SU-DHL-6 (cell line): ENCODE data around the gene FAM168B.

Source experiments
- CTCF ChIP-seq: fragments of 200-600 bp; sonication (generic); IDR thresholded peaks from one replicate; pipeline ENCODE4 v1.5.1; 2017; ENCODE audit warnings: antibody characterized with exemption, mild to moderate bottlenecking, low read length, moderate library complexity; ENCODE audit not compliant: insufficient read depth, poor library complexity, severe bottlenecking
- EZH2phosphoT487 ChIP-seq: fragments of 200-600 bp; sonication (generic), shearing (Covaris generic); conservative IDR thresholded peaks from 2 replicates; pipeline ENCODE4 v1.6.1; 2018; ENCODE audit warnings: mild to moderate bottlenecking, antibody characterized with exemption, low read length, moderate library complexity, mixed read lengths

- TF ChIP-seq CTCF (no peak), EZH2phosphoT487 (no peak)
Observed at GRCh38 chr2:131038258-131039100, 54.8 kb downstream of the FAM168B start.
